GM21529 (cell line): ENCODE measurements around the gene COPS3.
"Not testable (repeated sequence)": the region's sequence is repeated elsewhere in the genome, so short reads cannot be mapped to it uniquely, and the experiment has no call there.

ENCODE experiments used
- ATAC-seq: cut with Tn5 transposase; IDR thresholded peaks from one replicate; pipeline ENCODE4 v1.9.1; 2021; ENCODE audit not compliant: unreplicated experiment

Gene COPS3

GRCh38 chr17:17303010-17303846 lies 22.2 kb upstream of the COPS3 start, which contains the start of gene NT5M:
Gene NT5M, plus strand, starts transcription at chr17:17303373. Its CDS starts 178 bp downstream, at chr17:17303551.
- peak; percentile 60 for ATAC-seq

- ATAC-seq, result not testable (repeated sequence)
Measured at GRCh38 chr17:17301659-17302058, 20.6 kb upstream of the COPS3 start.

GRCh38 chr17:17300624-17301568 lies 19.9 kb upstream of the COPS3 start:
- peak; percentile 34 for ATAC-seq

GRCh38 chr17:17298108-17298507 lies 17.1 kb upstream of the COPS3 start:
- ATAC-seq, result no peak

GRCh38 chr17:17297217-17297616 lies 16.2 kb upstream of the COPS3 start:
- ATAC-seq, result no peak

GRCh38 chr17:17295141-17295540 lies 14.1 kb upstream of the COPS3 start:
- no peak for ATAC-seq

- ATAC-seq, result no peak
Measured at GRCh38 chr17:17289701-17290100, 8.7 kb upstream of the COPS3 start.

- no peak for ATAC-seq
Measured at GRCh38 chr17:17289086-17289485, 8.0 kb upstream of the COPS3 start.

GRCh38 chr17:17285951-17286350 lies 4.9 kb upstream of the COPS3 start:
- ATAC-seq, result no peak

GRCh38 chr17:17279316-17279715 lies 1.7 kb downstream of the COPS3 start:
- no peak for ATAC-seq

GRCh38 chr17:17277431-17277830 lies 3.6 kb downstream of the COPS3 start:
- ATAC-seq, result not testable (repeated sequence)

- no peak for ATAC-seq
Measured at GRCh38 chr17:17275971-17276370, 5.1 kb downstream of the COPS3 start.

- ATAC-seq, result no peak
Measured at GRCh38 chr17:17269926-17270773, 10.9 kb downstream of the COPS3 start.

GRCh38 chr17:17264430-17264829 lies 16.6 kb downstream of the COPS3 start:
- no peak for ATAC-seq

GRCh38 chr17:17258998-17259397 lies 22.0 kb downstream of the COPS3 start:
- ATAC-seq, result no peak

GRCh38 chr17:17258011-17258410 lies 23.0 kb downstream of the COPS3 start:
- no peak for ATAC-seq

GRCh38 chr17:17256316-17256715 lies 24.7 kb downstream of the COPS3 start:
- no peak for ATAC-seq

GRCh38 chr17:17255689-17256088 lies 25.4 kb downstream of the COPS3 start:
- not testable (repeated sequence) for ATAC-seq

GRCh38 chr17:17254036-17254435 lies 27.0 kb downstream of the COPS3 start:
- no peak for ATAC-seq

GRCh38 chr17:17253406-17253805 lies 27.6 kb downstream of the COPS3 start:
- no peak for ATAC-seq
